Hepatocyte (in vitro differentiated cells): Measurements from ENCODE around the gene CHRNA7. TPM values are rescaled to one million over a fixed set of nuclear protein-coding genes. Genes with fewer than 3 reads are reported as not detected.

ENCODE experiments used
- DNase-seq: peaks from one replicate; pipeline ENCODE4 v3.0.0-alpha.2; 2016; ENCODE audit warnings: low spot score
- H2AFZ ChIP-seq: fragments of 200-600 bp; sonication (generic); 2 replicates; pipeline ENCODE4 v1.6.0; 2016; ENCODE audit warnings: antibody characterized with exemption, mild to moderate bottlenecking
- H3K27ac ChIP-seq: fragments of 200-600 bp; sonication (generic); 2 replicates; pipeline ENCODE4 v1.5.1; 2016; ENCODE audit warnings: mild to moderate bottlenecking
- H3K27me3 ChIP-seq: fragments of 200-600 bp; sonication (generic); 2 replicates; pipeline ENCODE4 v1.6.1; 2016
- H3K36me3 ChIP-seq: fragments of 200-600 bp; sonication (generic); replicated peaks from 2 replicates; pipeline ENCODE4 v1.5.1; 2016; ENCODE audit warnings: low read depth; ENCODE audit not compliant: insufficient read depth
- H3K4me1 ChIP-seq: fragments of 200-600 bp; sonication (generic); 2 replicates; pipeline ENCODE4 v1.5.1; 2016; ENCODE audit warnings: mild to moderate bottlenecking, moderate library complexity; ENCODE audit not compliant: insufficient read depth
- H3K4me2 ChIP-seq: fragments of 200-600 bp; sonication (generic); 2 replicates; pipeline ENCODE4 v1.6.0; 2016
- H3K4me3 ChIP-seq: fragments of 200-600 bp; sonication (generic); 2 replicates; pipeline ENCODE4 v1.5.1; 2016; ENCODE audit warnings: mild to moderate bottlenecking
- H3K79me2 ChIP-seq: fragments of 200-600 bp; sonication (generic); 2 replicates; pipeline ENCODE4 v1.6.0; 2017; ENCODE audit warnings: mild to moderate bottlenecking
- H3K9me2 ChIP-seq: fragments of 200-600 bp; sonication (generic); replicated peaks from 2 replicates; pipeline ENCODE4 v1.6.0; 2017; ENCODE audit warnings: mild to moderate bottlenecking; ENCODE audit not compliant: insufficient read depth
- H3K9me3 ChIP-seq: fragments of 200-600 bp; sonication (generic); 2 replicates; pipeline ENCODE4 v1.5.1; 2016; ENCODE audit warnings: low read depth, mild to moderate bottlenecking
- H4K20me1 ChIP-seq: fragments of 200-600 bp; sonication (generic); 2 replicates; pipeline ENCODE4 v1.6.0; 2016; ENCODE audit warnings: mild to moderate bottlenecking; ENCODE audit not compliant: insufficient read depth, poor library complexity, severe bottlenecking
- CTCF ChIP-seq: fragments of 200-600 bp; sonication (generic); IDR thresholded peaks from 2 replicates; pipeline ENCODE4 v1.5.1; 2016; ENCODE audit warnings: antibody characterized with exemption, mild to moderate bottlenecking; ENCODE audit not compliant: poor library complexity
- EZH2 ChIP-seq: fragments of 200-600 bp; sonication (generic); IDR thresholded peaks from 2 replicates; pipeline ENCODE4 v1.6.1; 2016; ENCODE audit warnings: antibody characterized with exemption, mild to moderate bottlenecking, borderline replicate concordance
- EZH2phosphoT487 ChIP-seq: fragments of 200-600 bp; sonication (generic); IDR thresholded peaks from one replicate; pipeline ENCODE4 v1.6.1; 2018; ENCODE audit warnings: antibody characterized with exemption, mild to moderate bottlenecking, low read depth, moderate library complexity; ENCODE audit not compliant: unreplicated experiment, severe bottlenecking
- WGBS: methylation state at CpG from one replicate; pipeline ENCODE4 v1.1.6; 2016; ENCODE audit warnings: low lambda C conversion rate; ENCODE audit errors: missing lambda C conversion rate; 5-methylcytosine and 5-hydroxymethylcytosine counted together
- polyA plus RNA-seq: library from polyadenylated mRNA; unstranded; fragments of >200 nt; fragmentation: Nextera tagmentation; extraction: Ambion mirVana; gene quantifications from 2 replicates; pipeline ENCODE4 v1.2.1, GENCODE V29; 2016
- total RNA-seq: library from RNA; depleted of rRNA; stranded (reverse); fragments of >200 nt; gene quantifications from 2 replicates; pipeline ENCODE4 v1.2.3, GENCODE V29; 2014

The CHRNA7 gene
- total and polyA plus RNA-seq, 2 experiments from 2014 or later: 3.0 to 4.0 TPM

GRCh38 chr15:32030795-32031194 is 480 bp downstream of the CHRNA7 start:
- H3K9me2 ChIP-seq: no peaks in the 10 kb centered on the region
- WGBS: 2% methylated on average over 20 of the region's 21 CpGs
- TF ChIP-seq EZH2phosphoT487 (no peak), CTCF (no peak), EZH2 (no peak)
- H3K9me3 ChIP-seq: no peaks in the 10 kb centered on the region
- H3K4me3 ChIP-seq: peak overlapping the region; percentile 98
- H2AFZ ChIP-seq: peak overlapping the region; percentile 95
- peak overlapping the region; percentile 27 for H3K27ac ChIP-seq
- H3K36me3 ChIP-seq: no peaks in the 10 kb centered on the region
- peak overlapping the region; percentile 99 for H3K4me2 ChIP-seq
- no peaks in the 10 kb centered on the region for H3K79me2 ChIP-seq
- H4K20me1 ChIP-seq: no peaks in the 10 kb centered on the region
- H3K4me1 ChIP-seq: no peaks in the 10 kb centered on the region
- peak; percentile 26 for DNase-seq
- peaks cover 41% of the 10 kb centered on the region for H3K27me3 ChIP-seq

- Histone ChIP-seq H3K27ac (no peak overlapping the region), H2AFZ (no peak overlapping the region), H3K9me3 (no peaks in the 10 kb centered on the region), H3K4me2 (no peak overlapping the region), H3K36me3 (no peaks in the 10 kb centered on the region), H3K79me2 (no peaks in the 10 kb centered on the region), H3K9me2 (no peaks in the 10 kb centered on the region), H3K27me3 (peaks cover 34% of the 10 kb centered on the region), H4K20me1 (no peaks in the 10 kb centered on the region), H3K4me1 (no peaks in the 10 kb centered on the region), H3K4me3 (no peak overlapping the region)
- DNase-seq: no peak
- 78% methylated on average over 5 of the region's 5 CpGs for WGBS
- TF ChIP-seq EZH2phosphoT487 (no peak), EZH2 (no peak), CTCF (no peak)
These were observed 3.0 kb downstream of the CHRNA7 start for GRCh38 chr15:32033186-32033890.

DNA sequence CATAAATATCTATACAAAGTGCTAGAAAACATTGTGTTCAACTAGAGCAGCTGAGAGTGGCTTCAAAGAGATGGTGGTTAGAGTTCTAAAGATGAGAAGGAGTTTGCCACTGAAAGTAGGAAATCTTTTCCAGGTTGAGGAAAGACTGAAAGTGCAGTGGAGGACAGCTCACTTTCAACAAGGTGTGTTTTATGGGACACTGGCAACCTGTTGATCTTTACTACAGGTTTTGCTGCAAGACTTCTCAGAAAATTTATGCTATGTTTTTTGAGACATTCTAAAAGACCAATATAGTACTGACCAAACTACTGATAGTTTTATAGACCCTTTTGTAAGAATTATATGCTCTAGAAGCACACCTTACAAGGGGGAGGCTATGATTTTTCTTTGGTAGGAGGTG is 3.8 kb downstream of the CHRNA7 start:
- Histone ChIP-seq H3K36me3 (no peaks in the 10 kb centered on the region), H3K4me1 (no peaks in the 10 kb centered on the region), H3K9me2 (no peaks in the 10 kb centered on the region), H4K20me1 (no peaks in the 10 kb centered on the region), H3K27ac (no peak overlapping the region), H3K4me2 (no peak overlapping the region), H3K4me3 (no peak overlapping the region), H3K79me2 (no peaks in the 10 kb centered on the region), H2AFZ (no peak overlapping the region), H3K9me3 (no peaks in the 10 kb centered on the region), H3K27me3 (peaks cover 26% of the 10 kb centered on the region)
- DNase-seq: no peak
- no peak for TF ChIP-seq CTCF

- Histone ChIP-seq H3K9me3 (no peaks in the 10 kb centered on the region), H2AFZ (no peak overlapping the region), H3K4me1 (no peaks in the 10 kb centered on the region), H3K36me3 (no peaks in the 10 kb centered on the region), H3K27ac (no peak overlapping the region), H3K79me2 (no peaks in the 10 kb centered on the region), H3K4me3 (no peak overlapping the region), H3K27me3 (peaks cover 23% of the 10 kb centered on the region), H4K20me1 (no peaks in the 10 kb centered on the region), H3K9me2 (no peaks in the 10 kb centered on the region), H3K4me2 (no peak overlapping the region)
- 85% methylated on average over 2 of the region's 2 CpGs for WGBS
- DNase-seq: no peak
- TF ChIP-seq EZH2phosphoT487 (no peak), EZH2 (no peak), CTCF (no peak)
These were observed 5.0 kb downstream of the CHRNA7 start for GRCh38 chr15:32035285-32035684.
